Loucy (cell line): ENCODE measurements around the gene HDX.

ENCODE experiments used
- H2AFZ ChIP-seq: fragments of 200-600 bp; sonication (generic); 2 replicates; pipeline ENCODE4 v1.6.0; 2016; ENCODE audit warnings: antibody characterized with exemption, mild to moderate bottlenecking, low read length, moderate library complexity
- H3F3A ChIP-seq: fragments of 200-600 bp; 2 replicates; pipeline ENCODE4 v1.6.0; 2016; ENCODE audit warnings: antibody characterized with exemption, low read depth, mild to moderate bottlenecking
- H3K27me3 ChIP-seq: fragments of 200-600 bp; sonication (generic); 2 replicates; pipeline ENCODE4 v1.6.1; 2014; ENCODE audit warnings: low read length, mild to moderate bottlenecking; ENCODE audit not compliant: insufficient read depth, poor library complexity, severe bottlenecking
- H3K36me3 ChIP-seq: fragments of 200-600 bp; sonication (generic); 2 replicates; pipeline ENCODE4 v1.6.1; 2016; ENCODE audit warnings: low read length; ENCODE audit not compliant: insufficient read depth
- H3K4me1 ChIP-seq: fragments of 200-600 bp; sonication (generic); 2 replicates; pipeline ENCODE4 v1.5.1; 2014; ENCODE audit warnings: low read length, mild to moderate bottlenecking; ENCODE audit not compliant: insufficient read depth, poor library complexity, severe bottlenecking
- H3K4me2 ChIP-seq: fragments of 200-600 bp; sonication (generic); 2 replicates; pipeline ENCODE4 v1.6.0; 2014; ENCODE audit warnings: antibody characterized with exemption, low read length, low read depth, mild to moderate bottlenecking; ENCODE audit not compliant: poor library complexity, severe bottlenecking
- H3K4me3 ChIP-seq: fragments of 200-600 bp; sonication (generic); 2 replicates; pipeline ENCODE4 v1.5.1; 2014; ENCODE audit warnings: low read length, mild to moderate bottlenecking, mixed read lengths; ENCODE audit not compliant: poor library complexity, severe bottlenecking
- H3K79me2 ChIP-seq: fragments of 200-600 bp; sonication (generic); 2 replicates; pipeline ENCODE4 v1.6.1; 2014; ENCODE audit warnings: low read length; ENCODE audit not compliant: insufficient read depth
- H3K9ac ChIP-seq: fragments of 200-600 bp; sonication (generic); 2 replicates; pipeline ENCODE4 v1.6.0; 2014; ENCODE audit warnings: mild to moderate bottlenecking, low read depth, low read length, moderate library complexity; ENCODE audit not compliant: poor library complexity, severe bottlenecking
- H3K9me2 ChIP-seq: fragments of 200-600 bp; sonication (generic); replicated peaks from 2 replicates; pipeline ENCODE4 v1.6.1; 2016; ENCODE audit warnings: low read depth, low read length, mixed read lengths
- H3K9me3 ChIP-seq: fragments of 200-600 bp; sonication (generic); 2 replicates; pipeline ENCODE4 v1.6.1; 2014; ENCODE audit warnings: mild to moderate bottlenecking, antibody characterized with exemption, low read length, low read depth; ENCODE audit not compliant: insufficient read depth
- H4K20me1 ChIP-seq: fragments of 200-600 bp; sonication (generic); 2 replicates; pipeline ENCODE4 v1.6.0; 2014; ENCODE audit warnings: antibody characterized with exemption, low read length, mild to moderate bottlenecking; ENCODE audit not compliant: insufficient read depth, poor library complexity, severe bottlenecking
- EZH2phosphoT487 ChIP-seq: fragments of 200-600 bp; IDR thresholded peaks from 2 replicates; pipeline ENCODE4 v1.6.1; 2018; ENCODE audit warnings: antibody characterized with exemption, mild to moderate bottlenecking, moderate library complexity, borderline replicate concordance
- TF ChIP-seq, protein P1 (sequence below): fragments of 200-600 bp; sonication (generic); conservative IDR thresholded peaks from 2 replicates; pipeline ENCODE4 v1.5.1; 2014; ENCODE audit warnings: mild to moderate bottlenecking, antibody characterized with exemption, low read length

HDX gene

DNA sequence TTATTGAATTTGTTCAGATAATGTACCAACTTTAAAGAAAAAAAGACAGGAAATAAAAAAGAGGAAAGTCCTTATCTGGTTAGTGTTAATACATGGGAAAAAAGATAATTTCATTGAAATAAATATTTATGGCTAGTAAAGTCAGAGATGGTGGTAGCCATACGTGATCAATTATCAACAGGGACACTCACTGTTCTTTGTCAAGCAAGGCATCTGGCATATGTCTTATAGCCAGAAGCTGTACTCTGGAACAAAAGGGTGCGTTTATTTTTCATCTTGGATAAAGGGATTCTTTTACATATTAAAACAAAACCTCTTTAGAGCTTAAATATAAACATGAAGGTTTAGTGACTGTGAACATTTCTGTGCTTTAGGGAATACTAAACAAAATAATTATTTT is 26.7 kb downstream of the HDX start:
- TF ChIP-seq, protein P1, sequence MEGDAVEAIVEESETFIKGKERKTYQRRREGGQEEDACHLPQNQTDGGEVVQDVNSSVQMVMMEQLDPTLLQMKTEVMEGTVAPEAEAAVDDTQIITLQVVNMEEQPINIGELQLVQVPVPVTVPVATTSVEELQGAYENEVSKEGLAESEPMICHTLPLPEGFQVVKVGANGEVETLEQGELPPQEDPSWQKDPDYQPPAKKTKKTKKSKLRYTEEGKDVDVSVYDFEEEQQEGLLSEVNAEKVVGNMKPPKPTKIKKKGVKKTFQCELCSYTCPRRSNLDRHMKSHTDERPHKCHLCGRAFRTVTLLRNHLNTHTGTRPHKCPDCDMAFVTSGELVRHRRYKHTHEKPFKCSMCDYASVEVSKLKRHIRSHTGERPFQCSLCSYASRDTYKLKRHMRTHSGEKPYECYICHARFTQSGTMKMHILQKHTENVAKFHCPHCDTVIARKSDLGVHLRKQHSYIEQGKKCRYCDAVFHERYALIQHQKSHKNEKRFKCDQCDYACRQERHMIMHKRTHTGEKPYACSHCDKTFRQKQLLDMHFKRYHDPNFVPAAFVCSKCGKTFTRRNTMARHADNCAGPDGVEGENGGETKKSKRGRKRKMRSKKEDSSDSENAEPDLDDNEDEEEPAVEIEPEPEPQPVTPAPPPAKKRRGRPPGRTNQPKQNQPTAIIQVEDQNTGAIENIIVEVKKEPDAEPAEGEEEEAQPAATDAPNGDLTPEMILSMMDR, result no peak
- TF ChIP-seq EZH2phosphoT487, result no peak
- H3K27me3 ChIP-seq, result no peaks in the 10 kb centered on the region

DNA sequence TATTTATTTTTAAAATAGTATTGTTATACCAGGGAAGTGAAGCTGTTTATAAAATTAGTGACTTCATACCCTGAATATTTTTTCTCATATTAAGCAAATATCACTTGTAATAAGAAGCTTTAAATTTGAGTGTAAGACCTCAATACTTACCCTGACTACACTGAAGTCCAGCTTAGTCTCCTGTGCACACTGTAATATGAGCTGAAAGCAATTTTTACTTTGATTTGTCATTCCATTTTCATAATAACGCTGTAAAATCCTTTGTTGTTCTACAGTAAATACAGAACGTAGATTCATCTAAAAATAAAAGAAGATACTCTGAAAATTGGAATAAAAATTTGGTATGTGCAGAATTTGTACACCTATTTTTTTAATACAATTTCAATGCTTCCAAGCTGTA is 27.2 kb downstream of the HDX start:
- Histone ChIP-seq H3K9me3 (no peaks in the 10 kb centered on the region), H3K27me3 (no peaks in the 10 kb centered on the region), H3K4me3 (no peak overlapping the region), H4K20me1 (no peaks in the 10 kb centered on the region), H3K79me2 (no peaks in the 10 kb centered on the region), H3K4me2 (no peak overlapping the region), H3K9me2 (no peaks in the 10 kb centered on the region), H3K9ac (no peak overlapping the region), H2AFZ (no peak overlapping the region), H3K36me3 (no peaks in the 10 kb centered on the region), H3F3A (no peaks in the 10 kb centered on the region), H3K4me1 (no peaks in the 10 kb centered on the region)
- no peak for TF ChIP-seq EZH2phosphoT487
- TF ChIP-seq, protein P1, result no peak

More for the DNA sequence above, 26.7 kb downstream of the HDX start:
- no peaks in the 10 kb centered on the region for H3F3A ChIP-seq
- no peaks in the 10 kb centered on the region for H3K4me1 ChIP-seq
- no peaks in the 10 kb centered on the region for H3K79me2 ChIP-seq
- H4K20me1 ChIP-seq, result no peaks in the 10 kb centered on the region
- H3K9ac ChIP-seq, result no peak overlapping the region
- no peak overlapping the region for H2AFZ ChIP-seq
- H3K9me3 ChIP-seq, result no peaks in the 10 kb centered on the region
- no peak overlapping the region for H3K4me3 ChIP-seq
- H3K4me2 ChIP-seq, result no peak overlapping the region
- no peaks in the 10 kb centered on the region for H3K36me3 ChIP-seq
- no peaks in the 10 kb centered on the region for H3K9me2 ChIP-seq

DNA sequence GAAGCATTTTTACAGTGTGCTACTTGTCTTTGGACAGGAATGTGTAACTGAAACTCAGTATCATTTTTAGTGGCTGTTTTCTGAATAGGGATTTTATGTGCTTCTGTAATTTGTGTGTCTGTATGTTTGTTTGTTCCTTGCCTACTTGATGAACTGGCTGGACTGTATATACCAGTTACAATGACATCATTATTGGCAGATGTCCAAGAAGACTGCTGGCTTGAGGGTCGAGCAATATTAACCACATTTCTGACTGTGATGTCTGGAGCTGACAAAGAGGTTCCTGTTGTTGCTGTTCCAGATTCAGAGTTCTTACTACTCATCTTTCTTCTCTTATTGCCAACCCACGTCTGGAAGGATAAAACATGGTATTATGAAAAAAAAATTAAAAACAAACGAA is 33.0 kb downstream of the HDX start:
- TF ChIP-seq, protein P1, result no peak
- no peak for TF ChIP-seq EZH2phosphoT487
- no peak overlapping the region for H2AFZ ChIP-seq
- H3K36me3 ChIP-seq, result no peaks in the 10 kb centered on the region
- H3K27me3 ChIP-seq, result no peaks in the 10 kb centered on the region
- no peaks in the 10 kb centered on the region for H3K9me2 ChIP-seq
- no peaks in the 10 kb centered on the region for H3F3A ChIP-seq
- no peak overlapping the region for H3K4me2 ChIP-seq
- no peak overlapping the region for H3K4me3 ChIP-seq
- H3K4me1 ChIP-seq, result no peaks in the 10 kb centered on the region
- no peaks in the 10 kb centered on the region for H3K9me3 ChIP-seq
- no peaks in the 10 kb centered on the region for H3K79me2 ChIP-seq
- no peaks in the 10 kb centered on the region for H4K20me1 ChIP-seq
- H3K9ac ChIP-seq, result no peak overlapping the region
